Thyroid gland (tissue), 4 donors: ENCODE measurements around the gene RIMBP2. TPM values are rescaled to one million over a fixed set of nuclear protein-coding genes. Genes with fewer than 3 reads are reported as not detected.

Experiments used
- DNase-seq, 2 donors: peaks; one replicate each; pipeline ENCODE4 v3.0.0-alpha.2; 2019
- H3K27ac ChIP-seq, 3 donors: fragments of 200-600 bp; sonication (generic); 1 replicate in 2 of 3; 2 replicates in 1 of 3; pipeline ENCODE4 v1.5.1; 2016 to 2019; ENCODE audit warnings: mild to moderate bottlenecking in 1 of 3, moderate library complexity in 1 of 3
- H3K27me3 ChIP-seq: fragments of 200-600 bp; sonication (generic); one replicate; pipeline ENCODE4 v1.5.1; 2019
- H3K36me3 ChIP-seq, 2 donors: fragments of 200-600 bp; sonication (generic); one replicate each; pipeline ENCODE4 v1.5.1; 2016 to 2019
- H3K4me1 ChIP-seq, 2 donors: fragments of 200-600 bp; sonication (generic); one replicate each; pipeline ENCODE4 v1.5.1; 2017 to 2019
- H3K4me3 ChIP-seq, 3 donors: fragments of 200-600 bp; sonication (generic); replicated peaks in 1 of 3; 1 replicate in 2 of 3; 2 replicates in 1 of 3; pipeline ENCODE4 v1.5.1; 2016; ENCODE audit warnings: mild to moderate bottlenecking in 1 of 3
- H3K9me3 ChIP-seq: fragments of 200-600 bp; sonication (generic); one replicate; pipeline ENCODE4 v1.5.1; 2017
- POLR2A ChIP-seq, 2 donors: fragments of 450-650 bp; IDR thresholded peaks; one replicate each; pipeline ENCODE4 v1.6.1; 2017; ENCODE audit warnings: antibody characterized with exemption in 2 of 2, mild to moderate bottlenecking in 2 of 2, moderate library complexity in 1 of 2
- WGBS, 2 donors: methylation state at CpG; one replicate each; pipeline ENCODE4 v1.1.5; 2017; 5-methylcytosine and 5-hydroxymethylcytosine counted together
- intact Hi-C: fragments of 100-400 bp; cut with DNase I; formaldehyde crosslinking; loops from one replicate; pipeline ENCODE4 v1.15.1; 2023
- total RNA-seq, 4 donors: library from RNA; depleted of rRNA; stranded (reverse); fragments of >200 nt; gene quantifications; one replicate each; pipeline ENCODE4 v1.2.3, GENCODE V29; 2016
- TF ChIP-seq, protein P1 (sequence below), 6 experiments: fragments of 200-600 bp in 3 of 6; fragments of 450-650 bp in 3 of 6; sonication (generic) in 3 of 6; IDR thresholded peaks; one replicate each; pipeline ENCODE4 v1.5.1; 2016 to 2019; ENCODE audit warnings: antibody characterized with exemption in 6 of 6, mild to moderate bottlenecking in 2 of 6, inconsistent platforms in 1 of 6, moderate library complexity in 1 of 6

Gene RIMBP2
- total RNA-seq, 4 donors from 2014 or later: 0.11 to 2.2 (median 0.63) TPM

DNA sequence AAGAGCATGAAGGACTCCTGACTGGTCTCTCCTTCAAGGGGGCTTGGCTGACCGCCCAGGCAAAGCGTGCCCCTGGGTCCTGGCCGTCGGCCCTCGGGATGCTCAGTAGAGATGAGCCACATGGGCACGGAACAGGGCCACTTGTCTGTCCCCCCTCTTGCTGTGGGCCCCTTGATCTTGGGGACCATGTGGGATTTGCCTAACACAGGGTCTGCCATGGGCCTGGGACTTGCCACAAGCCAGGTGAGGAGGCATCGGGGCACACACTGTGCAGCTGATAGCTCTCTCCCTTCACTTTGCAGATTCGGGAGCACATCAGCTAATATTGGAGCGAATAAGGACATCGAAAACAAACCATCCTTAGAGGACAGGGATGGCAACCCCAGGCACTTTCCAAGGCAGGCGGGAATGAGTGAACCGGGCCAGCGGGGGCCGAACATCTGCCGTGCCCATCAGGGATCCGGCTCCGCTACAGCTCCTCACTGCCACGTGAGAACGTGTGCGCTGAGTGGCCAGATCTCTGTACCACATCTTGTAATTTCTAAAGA is 290.3 kb downstream of the RIMBP2 start:
- WGBS, 2 donors: 74 to 81% methylated on average over 18 to 19 of the region's 20 CpGs
- intact Hi-C loops: no loop called here
- H3K27me3 ChIP-seq: no peaks in the 10 kb centered on the region

DNA sequence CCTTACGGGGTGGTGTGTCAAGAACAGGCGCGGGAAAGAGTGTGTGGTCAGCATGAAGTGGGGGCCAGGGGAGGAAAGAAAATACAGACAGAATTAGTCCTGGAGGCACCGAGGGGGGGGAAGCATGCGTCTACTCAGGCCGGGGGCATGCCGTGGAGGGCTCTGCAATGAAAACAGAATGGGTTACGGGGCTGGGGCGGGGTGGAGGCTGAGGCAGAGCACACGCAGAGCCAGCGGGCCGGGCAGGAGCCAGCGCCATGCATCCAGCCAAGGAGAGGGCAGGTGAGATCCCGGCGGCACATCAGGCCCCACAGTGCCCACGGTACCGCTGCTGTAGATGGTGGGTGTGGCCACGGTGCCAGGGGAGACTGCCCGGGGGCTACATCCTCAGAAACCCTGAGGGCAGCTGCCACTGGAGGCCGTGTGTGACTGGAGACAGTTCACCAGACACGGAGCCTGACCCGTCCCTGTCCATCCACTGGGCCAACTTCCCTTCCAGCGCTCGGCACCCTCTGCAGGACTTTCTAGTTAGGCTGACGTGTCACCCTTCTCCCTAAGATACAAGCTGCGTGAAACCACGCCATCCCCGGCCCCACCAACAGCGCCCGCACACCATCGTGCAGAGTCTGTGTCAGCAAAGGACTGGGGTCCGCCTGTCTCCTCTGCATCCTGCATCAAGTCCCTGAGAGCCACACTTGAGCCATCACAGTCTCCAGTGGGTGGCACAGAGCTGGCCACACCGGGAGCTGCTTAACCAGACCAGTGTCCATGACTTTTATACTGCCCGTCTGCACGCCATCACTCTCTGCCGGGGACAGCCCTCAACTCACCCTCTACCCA is 291.0 kb downstream of the RIMBP2 start:
- no peaks in the 10 kb centered on the region for H3K36me3 ChIP-seq
- no peak overlapping the region for H3K27ac ChIP-seq

More for the DNA sequence above, 290.3 kb downstream of the RIMBP2 start:
- Histone ChIP-seq H3K27ac (no peak overlapping the region), H3K4me1 (no peaks in the 10 kb centered on the region), H3K4me3 (no peak overlapping the region), H3K9me3 (no peaks in the 10 kb centered on the region), H3K36me3 (no peaks in the 10 kb centered on the region)
- no peak for TF ChIP-seq POLR2A (IDR thresholded peaks at IDR 0.05)
- TF ChIP-seq, protein P1, sequence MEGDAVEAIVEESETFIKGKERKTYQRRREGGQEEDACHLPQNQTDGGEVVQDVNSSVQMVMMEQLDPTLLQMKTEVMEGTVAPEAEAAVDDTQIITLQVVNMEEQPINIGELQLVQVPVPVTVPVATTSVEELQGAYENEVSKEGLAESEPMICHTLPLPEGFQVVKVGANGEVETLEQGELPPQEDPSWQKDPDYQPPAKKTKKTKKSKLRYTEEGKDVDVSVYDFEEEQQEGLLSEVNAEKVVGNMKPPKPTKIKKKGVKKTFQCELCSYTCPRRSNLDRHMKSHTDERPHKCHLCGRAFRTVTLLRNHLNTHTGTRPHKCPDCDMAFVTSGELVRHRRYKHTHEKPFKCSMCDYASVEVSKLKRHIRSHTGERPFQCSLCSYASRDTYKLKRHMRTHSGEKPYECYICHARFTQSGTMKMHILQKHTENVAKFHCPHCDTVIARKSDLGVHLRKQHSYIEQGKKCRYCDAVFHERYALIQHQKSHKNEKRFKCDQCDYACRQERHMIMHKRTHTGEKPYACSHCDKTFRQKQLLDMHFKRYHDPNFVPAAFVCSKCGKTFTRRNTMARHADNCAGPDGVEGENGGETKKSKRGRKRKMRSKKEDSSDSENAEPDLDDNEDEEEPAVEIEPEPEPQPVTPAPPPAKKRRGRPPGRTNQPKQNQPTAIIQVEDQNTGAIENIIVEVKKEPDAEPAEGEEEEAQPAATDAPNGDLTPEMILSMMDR (IDR thresholded peaks at IDR 0.05): no peak
- no peak for DNase-seq

DNA sequence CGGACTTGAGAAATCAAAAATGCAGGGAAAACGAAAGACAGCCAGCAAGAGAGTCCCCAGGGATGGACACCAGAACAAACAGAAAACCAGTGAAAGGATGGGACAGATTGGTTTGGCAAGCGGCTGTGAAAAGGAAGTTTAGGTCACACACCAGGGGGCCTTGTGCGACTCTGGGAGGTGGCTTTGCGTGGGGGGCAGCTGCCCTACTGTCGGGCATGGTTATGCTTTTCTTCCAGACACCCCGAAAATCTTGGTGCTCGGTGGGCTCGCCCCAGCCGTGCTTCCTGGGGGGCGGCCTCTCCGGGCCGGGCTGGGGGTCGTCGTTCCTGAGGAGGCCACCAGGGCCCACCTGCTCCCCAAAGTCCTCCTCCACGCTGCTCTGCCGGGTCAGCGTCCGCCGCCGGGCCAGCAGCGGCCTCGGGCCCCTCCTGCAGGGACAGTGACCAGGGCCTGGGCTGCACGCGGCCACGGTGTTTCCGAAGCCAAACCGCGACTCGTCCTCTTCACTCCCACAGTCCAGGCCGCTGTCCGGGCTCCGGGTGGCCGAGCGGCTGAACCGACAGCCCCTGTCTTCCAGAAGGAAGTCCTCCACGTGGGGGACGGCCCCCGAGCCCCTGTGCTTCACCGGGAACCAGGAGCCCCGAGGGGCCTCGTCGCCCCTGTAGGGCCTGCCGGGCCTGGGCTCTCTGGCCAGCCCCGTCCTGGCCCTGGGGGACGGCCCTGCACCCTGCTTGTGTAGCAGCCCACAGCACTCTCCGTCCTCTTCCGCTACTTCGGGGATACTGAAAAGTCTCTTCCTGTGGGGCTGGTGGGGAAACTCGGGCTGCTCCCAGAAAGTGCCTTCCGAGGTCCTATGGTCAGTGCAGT is 291.9 kb downstream of the RIMBP2 start:
- TF ChIP-seq, protein P1 (IDR thresholded peaks at IDR 0.05): no peak
- TF ChIP-seq POLR2A (IDR thresholded peaks at IDR 0.05): no peak
- Histone ChIP-seq H3K4me3 (no peak overlapping the region), H3K27ac (no peak overlapping the region), H3K4me1 (no peaks in the 10 kb centered on the region), H3K27me3 (no peaks in the 10 kb centered on the region), H3K36me3 (no peaks in the 10 kb centered on the region), H3K9me3 (no peaks in the 10 kb centered on the region)
- no peak for DNase-seq
- intact Hi-C loops: no loop called here
- WGBS, 2 donors: 86 to 93% methylated on average over 20 to 50 of the region's 51 CpGs

More for the DNA sequence above, 291.0 kb downstream of the RIMBP2 start:
- WGBS, 2 donors: 81% methylated on average over 28 to 35 of the region's 36 CpGs
- H3K9me3 ChIP-seq: no peaks in the 10 kb centered on the region
- TF ChIP-seq, protein P1 (IDR thresholded peaks at IDR 0.05): no peak
- TF ChIP-seq POLR2A (IDR thresholded peaks at IDR 0.05): no peak
- intact Hi-C loops: no loop called here
- no peaks in the 10 kb centered on the region for H3K27me3 ChIP-seq
- no peaks in the 10 kb centered on the region for H3K4me1 ChIP-seq
- H3K4me3 ChIP-seq: no peak overlapping the region
- DNase-seq: no peak

DNA sequence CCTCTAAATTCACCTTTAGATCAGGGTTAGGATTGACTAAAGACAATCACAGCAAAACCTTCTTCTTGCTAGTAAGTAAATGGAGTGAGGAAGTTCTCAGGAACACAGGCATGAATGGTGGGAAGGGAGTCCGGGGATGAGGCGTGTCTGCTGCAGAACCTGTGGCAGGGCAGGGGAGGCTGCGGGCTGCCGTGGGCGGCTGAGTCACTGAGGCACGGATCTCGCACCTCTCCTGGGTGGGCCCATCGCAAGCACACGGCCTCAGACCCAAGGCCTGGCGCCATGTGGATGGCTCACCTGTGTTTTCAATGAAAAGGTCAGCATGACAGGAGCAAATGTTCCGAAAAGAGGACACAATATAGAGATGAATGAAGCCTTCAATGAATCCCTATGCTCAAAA is 293.0 kb downstream of the RIMBP2 start:
- no peaks in the 10 kb centered on the region for H3K4me1 ChIP-seq
- H3K36me3 ChIP-seq: no peaks in the 10 kb centered on the region
- intact Hi-C loops: no loop called here
- no peaks in the 10 kb centered on the region for H3K27me3 ChIP-seq
- H3K4me3 ChIP-seq: no peak overlapping the region
- no peak for DNase-seq
- no peak for TF ChIP-seq POLR2A (IDR thresholded peaks at IDR 0.05)
- TF ChIP-seq, protein P1 (IDR thresholded peaks at IDR 0.05): no peak
- 89 to 91% methylated on average over 11 of the region's 11 CpGs for WGBS, 2 donors
- H3K27ac ChIP-seq: no peak overlapping the region
- H3K9me3 ChIP-seq: no peaks in the 10 kb centered on the region
